Stimulated activated naive CD8-positive, alpha-beta T cell treated with anti-CD3 and anti-CD28 coated beads, Interleukin-15, Interleukin-2, amounts not matched to agents 100 ng/mL and 50 ng/mL, for 24 hours (primary cell): ENCODE results near the gene HACE1.

ENCODE experiments used
- H3K27ac Mint-ChIP-seq: one replicate; pipeline ENCODE4 v1.8.0; 2021; ENCODE audit warnings: mild to moderate bottlenecking, mixed read lengths
- H3K27me3 Mint-ChIP-seq: one replicate; pipeline ENCODE4 v1.8.0; 2021; ENCODE audit warnings: mixed read lengths
- H3K36me3 Mint-ChIP-seq: one replicate; pipeline ENCODE4 v1.8.0; 2021; ENCODE audit warnings: low read depth, mixed read lengths
- H3K4me1 Mint-ChIP-seq: one replicate; pipeline ENCODE4 v1.8.0; 2021; ENCODE audit warnings: low read depth, mixed read lengths
- H3K4me3 Mint-ChIP-seq: one replicate; pipeline ENCODE4 v1.8.0; 2021; ENCODE audit warnings: mild to moderate bottlenecking, mixed read lengths
- H3K9me3 Mint-ChIP-seq: one replicate; pipeline ENCODE4 v1.8.0; 2021; ENCODE audit warnings: mixed read lengths

Gene HACE1

DNA sequence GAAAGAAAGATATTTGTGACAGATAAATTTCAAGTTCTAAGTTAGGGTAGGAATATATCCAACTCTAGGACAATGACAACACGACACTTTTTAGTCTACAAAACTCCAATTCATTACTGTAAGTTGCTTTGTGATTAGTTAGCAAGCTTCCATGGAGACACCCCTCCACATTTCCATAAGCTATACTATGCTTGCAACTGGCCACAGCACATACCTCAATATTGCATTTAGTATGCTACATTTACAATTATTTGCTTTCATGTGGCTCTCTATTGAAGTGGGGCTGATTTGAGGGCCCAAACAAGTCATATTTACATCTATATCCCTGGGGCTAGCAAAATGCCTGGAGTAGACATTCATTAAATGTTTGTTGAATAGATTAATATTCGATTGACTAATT, 129.3 kb downstream of the HACE1 start:
- H3K4me3 Mint-ChIP-seq = no peak overlapping the region
- H3K36me3 Mint-ChIP-seq = peaks cover 19% of the 10 kb centered on the region
- H3K27ac Mint-ChIP-seq = no peak overlapping the region
- no peaks in the 10 kb centered on the region for H3K4me1 Mint-ChIP-seq
- no peaks in the 10 kb centered on the region for H3K27me3 Mint-ChIP-seq
- no peaks in the 10 kb centered on the region for H3K9me3 Mint-ChIP-seq

DNA sequence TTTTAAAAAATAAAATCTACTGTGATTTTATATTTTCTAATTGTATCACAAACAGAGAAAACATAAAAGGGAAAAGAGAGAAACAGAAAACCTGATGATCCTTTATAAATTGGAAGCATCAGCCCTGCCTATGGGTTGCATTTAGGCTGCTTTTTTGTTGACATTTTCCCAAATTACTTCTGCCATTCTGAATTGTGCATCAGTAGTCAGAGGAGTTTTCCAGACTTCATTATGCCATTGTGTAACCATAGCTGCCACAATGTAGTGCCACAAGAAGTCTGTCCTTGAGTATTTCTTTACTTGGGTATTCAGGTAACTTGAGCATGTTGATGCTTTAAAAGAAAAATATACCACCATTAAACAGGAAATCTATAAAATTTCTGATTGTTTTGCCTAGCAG, 130.3 kb downstream of the HACE1 start:
- Mint-ChIP-seq H3K27me3 (no peaks in the 10 kb centered on the region), H3K36me3 (peaks cover 21% of the 10 kb centered on the region), H3K4me3 (no peak overlapping the region), H3K9me3 (no peaks in the 10 kb centered on the region), H3K27ac (no peak overlapping the region), H3K4me1 (no peaks in the 10 kb centered on the region)

DNA sequence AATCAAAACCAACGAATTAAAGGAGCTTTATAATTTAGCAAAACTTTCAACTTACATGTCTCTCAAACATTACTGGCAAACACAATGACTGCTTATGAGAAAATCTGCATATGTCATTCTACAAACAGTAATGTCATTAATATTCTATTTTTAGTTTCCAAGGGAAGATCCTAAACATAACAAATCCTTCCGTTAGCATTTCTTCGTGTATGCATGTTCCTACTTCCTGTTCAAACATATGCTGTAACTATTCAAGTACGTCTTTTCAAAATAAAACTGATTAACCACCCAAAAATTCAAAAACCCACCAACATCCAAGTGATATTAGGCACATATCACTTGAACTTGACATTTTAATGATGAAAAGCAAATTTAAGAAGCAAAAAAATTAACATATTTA, 131.3 kb downstream of the HACE1 start:
- H3K27me3 Mint-ChIP-seq = no peaks in the 10 kb centered on the region
- H3K4me3 Mint-ChIP-seq = no peak overlapping the region
- no peak overlapping the region for H3K27ac Mint-ChIP-seq
- H3K36me3 Mint-ChIP-seq = peaks cover 21% of the 10 kb centered on the region
- H3K4me1 Mint-ChIP-seq = no peaks in the 10 kb centered on the region
- H3K9me3 Mint-ChIP-seq = no peaks in the 10 kb centered on the region

DNA sequence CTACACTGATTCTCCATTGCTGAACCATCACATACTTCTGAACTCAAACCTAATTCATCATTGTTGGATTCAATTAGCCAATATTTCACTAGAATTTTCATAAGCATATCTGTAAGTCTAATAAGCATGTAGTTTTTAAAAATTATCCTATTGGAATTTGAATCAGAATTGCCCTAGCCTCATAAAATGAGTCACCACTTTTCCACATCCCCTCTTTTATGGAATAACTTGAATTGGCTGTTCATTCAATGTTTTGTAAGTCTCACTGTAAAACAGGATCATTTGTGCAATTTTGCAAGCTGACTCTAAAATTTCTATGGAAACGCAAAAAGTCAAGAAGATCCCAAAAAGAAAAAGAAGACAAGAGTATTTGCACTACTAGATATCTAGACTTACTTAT, 141.0 kb downstream of the HACE1 start:
- no peaks in the 10 kb centered on the region for H3K4me1 Mint-ChIP-seq
- no peak overlapping the region for H3K27ac Mint-ChIP-seq
- H3K36me3 Mint-ChIP-seq = peaks cover 4% of the 10 kb centered on the region
- H3K9me3 Mint-ChIP-seq = no peaks in the 10 kb centered on the region
- H3K27me3 Mint-ChIP-seq = no peaks in the 10 kb centered on the region
- H3K4me3 Mint-ChIP-seq = no peak overlapping the region

DNA sequence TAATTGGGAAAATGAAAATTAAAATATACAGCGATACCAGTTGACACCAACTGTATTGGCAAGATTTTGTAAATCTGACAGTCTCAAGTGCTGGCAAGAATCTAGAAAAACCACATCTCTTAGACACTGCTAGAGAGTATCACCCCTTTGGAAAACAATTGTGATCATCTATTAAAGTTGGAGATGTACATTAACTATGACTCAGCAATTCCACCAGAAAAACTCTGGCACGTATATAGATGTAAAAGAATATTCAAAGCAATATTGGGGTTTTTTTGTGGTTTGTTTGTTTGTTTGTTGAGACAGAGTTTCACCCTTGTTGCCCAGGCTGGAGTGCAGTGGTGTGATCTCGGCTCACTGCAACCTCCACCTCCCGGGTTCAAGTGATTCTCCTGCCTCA, 142.9 kb downstream of the HACE1 start:
- peaks cover 4% of the 10 kb centered on the region for H3K36me3 Mint-ChIP-seq
- H3K4me3 Mint-ChIP-seq = no peak overlapping the region
- H3K27ac Mint-ChIP-seq = no peak overlapping the region
- no peaks in the 10 kb centered on the region for H3K27me3 Mint-ChIP-seq
- no peaks in the 10 kb centered on the region for H3K9me3 Mint-ChIP-seq
- H3K4me1 Mint-ChIP-seq = no peaks in the 10 kb centered on the region

DNA sequence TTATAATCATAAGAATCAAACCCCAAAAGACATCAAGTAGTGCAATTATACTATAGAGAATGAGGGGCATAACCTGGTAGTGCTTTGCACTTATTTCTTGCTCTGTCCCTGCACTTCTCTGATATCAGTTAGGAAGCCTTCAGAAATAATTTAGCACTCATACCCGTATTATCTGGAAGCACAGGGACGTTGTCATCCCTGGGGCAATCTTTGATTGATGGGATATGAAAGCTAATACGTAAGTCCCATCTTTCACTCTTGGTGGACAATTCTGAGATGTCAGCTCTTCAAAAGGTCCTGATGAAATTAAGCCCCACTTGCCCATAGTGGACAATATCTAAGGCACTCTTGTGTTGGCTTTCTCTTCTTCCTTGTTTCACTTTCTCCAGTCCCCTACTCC, 144.9 kb downstream of the HACE1 start:
- no peaks in the 10 kb centered on the region for H3K27me3 Mint-ChIP-seq
- H3K9me3 Mint-ChIP-seq = no peaks in the 10 kb centered on the region
- H3K36me3 Mint-ChIP-seq = peaks cover 4% of the 10 kb centered on the region
- H3K27ac Mint-ChIP-seq = no peak overlapping the region
- no peak overlapping the region for H3K4me3 Mint-ChIP-seq
- H3K4me1 Mint-ChIP-seq = no peaks in the 10 kb centered on the region

DNA sequence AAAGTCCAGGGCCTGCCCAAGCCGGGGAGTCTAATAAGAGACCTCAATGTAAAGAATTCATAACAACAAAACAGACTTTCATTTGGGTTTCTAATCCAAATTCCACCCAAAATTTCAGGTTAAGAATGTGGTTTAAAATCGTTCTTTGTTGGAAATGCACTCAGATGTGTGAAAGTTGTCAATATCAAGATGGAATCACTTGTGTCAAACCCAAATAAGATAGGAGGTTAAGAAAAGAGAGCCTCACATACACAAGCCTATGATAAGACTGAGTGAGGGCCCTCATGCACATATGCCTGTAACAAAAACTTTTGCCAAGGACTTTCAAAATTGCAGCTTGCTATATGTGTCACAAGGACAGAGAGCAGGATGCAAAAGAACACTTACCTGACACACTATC, 145.7 kb downstream of the HACE1 start:
- H3K9me3 Mint-ChIP-seq = no peaks in the 10 kb centered on the region
- H3K27ac Mint-ChIP-seq = no peak overlapping the region
- H3K4me1 Mint-ChIP-seq = no peaks in the 10 kb centered on the region
- no peak overlapping the region for H3K4me3 Mint-ChIP-seq
- peaks cover 4% of the 10 kb centered on the region for H3K36me3 Mint-ChIP-seq
- H3K27me3 Mint-ChIP-seq = no peaks in the 10 kb centered on the region

DNA sequence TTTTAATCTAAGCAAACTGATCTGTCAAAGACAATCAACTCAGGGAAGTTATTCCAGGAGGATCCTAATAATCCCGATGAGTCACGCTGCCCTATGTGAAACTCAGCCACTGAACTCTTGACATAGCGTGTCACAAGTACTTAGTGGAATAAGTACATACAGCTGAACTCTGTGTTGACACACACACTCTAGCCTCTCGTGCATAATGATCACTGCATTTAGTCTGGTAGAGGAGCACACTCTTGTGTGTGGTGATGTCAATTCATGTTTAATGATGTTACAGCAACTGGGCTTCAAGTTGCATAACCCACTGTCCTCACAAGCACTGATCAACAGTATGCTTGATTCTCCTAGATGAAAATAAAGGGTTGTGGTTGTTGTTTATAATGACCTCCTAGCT, 148.3 kb downstream of the HACE1 start:
- Mint-ChIP-seq H3K4me3 (no peak overlapping the region), H3K9me3 (peaks cover 4% of the 10 kb centered on the region), H3K27me3 (no peaks in the 10 kb centered on the region), H3K27ac (no peak overlapping the region), H3K4me1 (no peaks in the 10 kb centered on the region), H3K36me3 (peaks cover 4% of the 10 kb centered on the region)

DNA sequence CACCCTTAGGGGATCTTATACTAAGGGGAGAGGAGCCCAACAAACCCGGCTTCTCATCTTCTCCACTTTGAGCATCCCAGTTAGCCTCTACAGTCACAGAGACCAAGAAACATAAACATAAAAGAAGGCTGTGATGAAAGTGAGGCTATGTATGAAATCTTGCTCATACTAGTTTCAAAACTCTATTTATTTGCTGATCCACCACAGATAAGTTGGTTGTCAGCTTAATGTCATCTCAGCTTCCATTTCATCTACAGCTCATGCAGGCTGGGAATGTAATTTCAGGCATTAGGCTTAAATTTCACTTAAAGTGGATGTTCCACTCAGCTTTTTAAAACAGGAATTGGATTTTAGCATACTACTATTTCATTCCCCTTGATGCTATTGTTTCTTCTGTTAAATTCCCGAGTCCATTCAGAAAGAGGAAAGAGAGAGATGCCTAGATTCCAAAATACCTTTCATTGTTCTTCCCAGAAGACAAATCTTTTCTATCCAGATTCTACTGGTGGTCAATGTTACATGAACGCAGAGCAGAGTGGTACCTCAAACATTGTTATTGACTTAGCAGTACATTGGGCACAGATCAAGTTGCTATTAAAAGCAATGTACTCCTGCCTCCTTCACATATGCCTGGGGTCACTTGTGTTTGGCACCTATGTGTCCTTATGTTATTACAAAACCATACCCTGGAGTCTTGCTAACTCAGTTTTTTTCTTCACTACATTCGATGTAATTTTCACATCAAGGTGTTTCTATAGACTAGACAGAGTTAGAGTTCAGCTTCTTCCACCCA, 149.0 kb downstream of the HACE1 start:
- peaks cover 4% of the 10 kb centered on the region for H3K36me3 Mint-ChIP-seq

DNA sequence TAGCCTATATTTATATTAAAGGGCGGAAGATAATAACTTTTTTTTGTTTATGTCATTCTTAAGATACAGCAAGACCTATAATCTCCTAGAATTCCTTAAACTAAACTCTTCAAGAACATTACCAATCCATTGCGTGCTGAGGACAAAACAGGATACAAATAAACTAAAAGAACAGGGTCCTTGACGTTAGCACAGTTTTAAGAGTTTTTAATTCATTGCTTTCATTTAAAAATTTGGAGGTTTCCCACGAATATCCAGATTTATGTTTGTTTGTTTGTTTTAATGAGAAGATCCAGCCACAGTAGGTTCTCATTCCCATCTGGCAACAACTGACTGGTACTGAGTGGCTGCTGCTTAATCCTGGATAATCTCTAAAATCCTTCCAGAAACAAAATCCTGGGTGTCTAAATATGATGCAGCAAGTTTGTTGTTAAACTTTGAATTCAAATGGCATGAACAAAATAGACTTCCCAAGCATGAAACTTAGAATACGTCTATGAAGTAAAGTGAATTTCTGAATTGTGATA, 153.7 kb downstream of the HACE1 start:
- Mint-ChIP-seq H3K4me1 (peaks cover 28% of the 10 kb centered on the region), H3K27ac (no peak overlapping the region), H3K27me3 (no peaks in the 10 kb centered on the region), H3K9me3 (peaks cover 4% of the 10 kb centered on the region), H3K4me3 (no peak overlapping the region), H3K36me3 (no peaks in the 10 kb centered on the region)

More for the DNA sequence above, 149.0 kb downstream of the HACE1 start:
- Mint-ChIP-seq H3K4me1 (peaks cover 1% of the 10 kb centered on the region), H3K9me3 (peaks cover 4% of the 10 kb centered on the region), H3K27me3 (no peaks in the 10 kb centered on the region), H3K27ac (no peak overlapping the region), H3K4me3 (no peak overlapping the region)

DNA sequence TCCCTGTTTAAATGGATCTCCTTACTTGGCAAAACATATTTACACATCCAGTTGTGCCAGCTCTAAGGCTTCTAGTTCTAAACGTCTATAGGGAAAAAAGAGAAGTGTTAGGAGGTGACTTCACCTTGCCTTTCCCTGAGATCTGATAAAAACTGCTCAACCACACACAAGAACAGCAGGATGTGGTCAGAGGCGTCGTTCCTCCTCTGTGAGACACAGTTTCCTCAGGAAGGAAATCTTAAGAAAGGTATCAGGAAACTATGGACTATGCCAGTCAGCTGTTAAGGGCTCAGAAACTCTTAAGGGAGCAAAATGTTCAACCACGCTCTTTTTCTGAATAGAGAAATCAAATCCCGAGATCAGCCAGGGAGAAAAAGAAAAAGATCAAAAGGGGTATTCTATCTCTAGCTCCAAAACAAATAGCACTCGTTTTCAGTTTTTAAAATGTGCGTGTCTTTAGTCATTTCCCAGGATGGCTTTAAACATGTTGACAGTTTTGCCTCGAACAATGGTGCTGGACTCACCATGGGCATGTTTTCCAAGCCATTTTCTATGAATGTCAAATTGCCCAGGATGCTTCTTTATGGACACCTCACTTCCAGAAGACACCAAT, 154.5 kb downstream of the HACE1 start:
- peaks cover 4% of the 10 kb centered on the region for H3K9me3 Mint-ChIP-seq
- peaks cover 28% of the 10 kb centered on the region for H3K4me1 Mint-ChIP-seq
- H3K27ac Mint-ChIP-seq = peak overlapping the region; percentile 17
- H3K27me3 Mint-ChIP-seq = no peaks in the 10 kb centered on the region
- peak overlapping the region; percentile 28 for H3K4me3 Mint-ChIP-seq
- no peaks in the 10 kb centered on the region for H3K36me3 Mint-ChIP-seq

DNA sequence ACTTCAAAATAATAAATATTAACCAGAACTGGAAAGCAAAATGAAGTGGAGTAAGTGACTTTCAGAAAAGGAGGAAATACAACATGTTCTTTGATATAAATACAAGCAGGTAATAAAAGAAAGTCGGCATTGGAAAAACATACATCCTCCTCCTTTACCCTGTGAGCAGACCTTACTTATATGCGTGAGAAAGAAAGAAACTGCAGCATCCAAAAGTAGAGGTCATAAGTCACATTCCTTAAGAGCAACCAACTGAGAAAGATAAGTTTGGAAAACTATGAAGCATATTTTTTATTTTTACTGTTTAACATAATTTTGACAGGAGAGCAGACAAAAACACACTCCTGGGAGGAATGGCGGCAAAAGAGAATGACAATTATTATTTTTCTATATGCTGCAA, 155.5 kb downstream of the HACE1 start:
- Mint-ChIP-seq H3K36me3 (no peaks in the 10 kb centered on the region), H3K27ac (no peak overlapping the region), H3K4me3 (no peak overlapping the region), H3K4me1 (peaks cover 28% of the 10 kb centered on the region), H3K9me3 (peaks cover 4% of the 10 kb centered on the region), H3K27me3 (no peaks in the 10 kb centered on the region)

DNA sequence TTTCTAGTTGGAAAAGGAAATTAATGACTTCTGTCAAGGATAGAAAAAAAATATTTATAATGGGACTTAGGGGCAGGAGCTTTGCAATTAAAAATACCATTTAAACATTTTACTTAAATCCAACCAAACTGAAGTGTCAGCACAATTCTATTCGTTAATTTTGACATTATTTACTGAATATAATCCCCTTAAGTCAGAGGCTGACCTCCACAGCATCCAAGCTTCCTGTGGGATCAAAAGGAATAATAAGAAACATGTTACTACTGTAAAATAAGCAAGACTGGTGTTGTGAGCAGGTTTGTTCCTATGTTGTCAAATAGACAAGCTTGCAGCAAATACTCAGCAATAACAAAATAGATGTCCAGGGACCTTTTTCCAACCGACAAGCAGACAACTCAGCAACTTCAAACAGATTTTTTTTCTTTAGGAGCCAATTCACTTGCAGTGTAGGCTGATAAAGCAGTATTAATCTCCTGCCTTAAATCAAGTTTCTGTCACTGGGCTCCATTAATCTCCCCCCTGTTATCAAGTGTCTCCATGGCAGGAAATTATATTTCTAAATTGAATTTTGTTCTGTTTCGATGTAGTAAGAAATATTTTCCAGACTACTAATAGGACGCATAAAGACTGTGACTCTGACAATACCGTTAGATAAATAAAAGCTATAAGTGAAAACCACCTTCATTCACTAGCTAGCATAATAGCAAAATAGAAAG, 157.4 kb downstream of the HACE1 start:
- no peaks in the 10 kb centered on the region for H3K36me3 Mint-ChIP-seq
- H3K27me3 Mint-ChIP-seq = no peaks in the 10 kb centered on the region
- H3K9me3 Mint-ChIP-seq = no peaks in the 10 kb centered on the region
- no peak overlapping the region for H3K4me3 Mint-ChIP-seq
- peaks cover 28% of the 10 kb centered on the region for H3K4me1 Mint-ChIP-seq
- H3K27ac Mint-ChIP-seq = no peak overlapping the region

DNA sequence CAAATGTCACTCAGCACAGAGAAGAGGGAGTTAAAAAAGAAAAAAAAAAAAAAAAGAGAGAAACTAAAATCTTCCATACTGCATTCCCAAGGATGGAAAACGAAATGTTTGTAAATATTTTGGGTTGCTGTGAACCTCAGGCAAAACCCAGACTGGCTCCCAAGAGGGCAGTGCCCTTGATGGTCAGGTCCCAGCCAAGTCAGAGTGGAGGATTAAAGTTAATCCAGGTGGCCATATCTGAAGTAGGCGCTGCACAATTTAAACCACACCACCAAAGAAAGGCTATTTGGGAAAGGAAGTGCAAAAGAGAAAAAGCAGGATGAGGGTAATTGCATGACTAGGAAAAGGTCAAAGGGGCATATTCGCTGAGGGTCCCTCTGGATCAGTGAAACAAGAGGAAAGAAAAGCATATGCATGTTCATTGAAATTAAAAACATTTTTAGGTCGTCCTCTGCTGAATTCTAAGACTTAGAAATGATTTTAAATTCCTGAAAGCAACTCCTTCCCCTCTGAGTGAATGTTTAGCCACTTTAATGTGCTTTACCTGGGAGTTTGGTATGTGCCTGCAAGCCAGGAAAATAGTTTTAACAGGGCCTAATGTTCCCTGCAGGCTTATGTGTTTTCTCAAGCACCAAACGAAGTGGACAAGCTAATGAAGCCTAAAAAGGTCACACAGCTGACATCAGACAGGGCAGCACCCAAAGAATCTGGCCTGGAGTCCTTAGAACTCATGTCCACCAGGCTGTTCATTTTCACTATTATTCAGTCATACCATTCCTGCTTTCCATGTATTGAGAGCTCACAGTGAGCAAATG, 159.1 kb downstream of the HACE1 start:
- no peak overlapping the region for H3K27ac Mint-ChIP-seq
- no peak overlapping the region for H3K4me3 Mint-ChIP-seq
- H3K4me1 Mint-ChIP-seq = peaks cover 25% of the 10 kb centered on the region
- H3K27me3 Mint-ChIP-seq = no peaks in the 10 kb centered on the region
- H3K9me3 Mint-ChIP-seq = no peaks in the 10 kb centered on the region
- no peaks in the 10 kb centered on the region for H3K36me3 Mint-ChIP-seq
